Activated T-helper 1 cell treated with anti-CD3 and anti-CD28 coated beads, Interleukin-12 subunit alpha, Interleukin-12 subunit beta, Interleukin-2, Interleukin-4 antibody, amounts not matched to agents 30 ng/mL and 10 ng/mL and 1 ng/mL, durations not matched to agents 14 hours and 24 hours and 36 hours (primary cell): ENCODE data around the gene FNBP1L. TPM values are rescaled to one million over a fixed set of nuclear protein-coding genes. Genes with fewer than 3 reads are reported as not detected.

Experiments used
- DNase-seq: peaks from one replicate; pipeline ENCODE4 v3.0.0; 2021; ENCODE audit warnings: low spot score
- H3K27ac Mint-ChIP-seq: one replicate; pipeline ENCODE4 v1.8.0; 2021; ENCODE audit warnings: mild to moderate bottlenecking, mixed read lengths
- H3K27me3 Mint-ChIP-seq: one replicate; pipeline ENCODE4 v1.8.0; 2022; ENCODE audit warnings: mild to moderate bottlenecking, moderate library complexity, mixed read lengths; ENCODE audit not compliant: insufficient read depth
- H3K36me3 Mint-ChIP-seq: one replicate; pipeline ENCODE4 v1.8.0; 2021; ENCODE audit warnings: low read depth, mixed read lengths
- H3K4me1 Mint-ChIP-seq: one replicate; pipeline ENCODE4 v1.8.0; 2021; ENCODE audit warnings: low read depth, mixed read lengths
- H3K4me3 Mint-ChIP-seq: one replicate; pipeline ENCODE4 v1.8.0; 2021; ENCODE audit warnings: mild to moderate bottlenecking, moderate library complexity, mixed read lengths
- H3K9me3 Mint-ChIP-seq: one replicate; pipeline ENCODE4 v1.8.0; 2021; ENCODE audit warnings: mixed read lengths
- intact Hi-C: fragments of 100-400 bp; cut with micrococcal nuclease; formaldehyde crosslinking; loops from one replicate; pipeline ENCODE4 v1.15.1; 2024
- total RNA-seq: library from RNA; stranded (reverse); gene quantifications from 2 replicates; pipeline ENCODE4 v1.2.3, GENCODE V29; 2022

Gene FNBP1L
- total RNA-seq, 1 donor from 2014 or later, result 0.16 TPM

DNA sequence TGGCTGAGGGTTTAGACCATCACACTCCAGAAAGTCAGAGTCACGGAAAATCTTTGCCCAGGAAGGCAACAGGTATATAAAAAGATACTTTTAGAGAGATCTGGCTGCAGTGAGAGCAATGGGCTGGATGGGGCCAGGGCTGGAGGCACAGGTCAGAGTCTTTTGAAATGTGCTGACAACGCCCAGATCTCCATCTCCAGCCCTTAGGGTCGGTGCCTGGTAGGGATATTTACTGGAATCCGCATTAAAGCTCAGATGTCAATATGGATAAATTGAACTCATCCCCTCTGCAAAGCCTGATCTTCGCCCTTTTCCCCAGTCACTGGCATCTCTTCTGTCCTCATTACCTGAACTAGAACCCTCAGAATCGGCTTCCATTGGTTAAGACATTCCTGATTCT lies 151.6 kb downstream of the FNBP1L start:
- H3K36me3 Mint-ChIP-seq, result no peaks in the 10 kb centered on the region
- H3K4me1 Mint-ChIP-seq, result no peaks in the 10 kb centered on the region
- no peak overlapping the region for H3K27ac Mint-ChIP-seq
- H3K4me3 Mint-ChIP-seq, result no peak overlapping the region
- H3K9me3 Mint-ChIP-seq, result no peaks in the 10 kb centered on the region
- intact Hi-C loops, result no loop called here
- peaks cover 20% of the 10 kb centered on the region for H3K27me3 Mint-ChIP-seq
- no peak for DNase-seq

DNA sequence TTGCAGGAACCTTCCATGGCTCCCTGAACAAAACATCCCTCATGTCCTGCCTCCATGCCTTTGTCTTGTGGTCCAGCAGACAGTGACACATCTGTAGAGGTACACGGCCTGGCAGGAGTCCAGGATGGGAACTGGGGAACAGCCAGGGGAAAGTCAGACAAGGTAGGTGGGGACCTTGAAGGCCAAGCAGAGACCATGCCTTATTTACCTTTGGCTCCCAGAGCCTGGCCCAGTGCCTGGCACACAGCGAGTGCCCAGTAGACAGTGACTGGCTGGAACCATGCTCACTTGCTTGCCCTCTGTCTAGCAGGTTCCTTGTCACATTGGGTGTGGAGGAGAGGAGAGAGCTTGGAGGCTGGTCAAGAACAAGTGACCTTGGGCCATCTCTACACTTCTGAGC lies 152.7 kb downstream of the FNBP1L start:
- Mint-ChIP-seq H3K27me3 (peaks cover 22% of the 10 kb centered on the region), H3K36me3 (no peaks in the 10 kb centered on the region), H3K27ac (no peak overlapping the region), H3K4me3 (no peak overlapping the region), H3K4me1 (no peaks in the 10 kb centered on the region), H3K9me3 (no peaks in the 10 kb centered on the region)
- DNase-seq, result no peak
- intact Hi-C loops, result no loop called here

DNA sequence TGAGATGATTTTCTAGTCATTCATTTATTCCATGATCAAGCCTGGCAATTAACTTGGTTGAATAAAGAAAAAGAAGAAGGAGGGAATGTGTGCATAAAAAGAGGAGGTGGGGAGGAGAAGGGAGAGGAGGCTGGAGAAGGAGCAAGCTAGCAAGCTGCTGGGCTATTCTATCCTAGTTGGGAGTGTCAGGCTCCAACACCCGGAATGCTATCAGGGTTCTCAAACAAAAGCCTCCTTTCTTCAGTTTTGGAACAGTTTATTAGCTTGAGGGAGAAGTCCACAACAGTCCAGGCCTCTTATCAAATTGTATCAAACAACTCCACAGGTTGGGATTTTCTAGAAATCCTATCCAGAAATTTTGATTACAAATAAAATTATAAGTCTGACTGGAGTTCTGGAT lies 153.8 kb downstream of the FNBP1L start:
- Mint-ChIP-seq H3K27me3 (peaks cover 23% of the 10 kb centered on the region), H3K9me3 (no peaks in the 10 kb centered on the region), H3K4me1 (peaks cover 6% of the 10 kb centered on the region), H3K4me3 (no peak overlapping the region), H3K27ac (no peak overlapping the region), H3K36me3 (no peaks in the 10 kb centered on the region)
- intact Hi-C loops, result no loop called here
- DNase-seq, result no peak

DNA sequence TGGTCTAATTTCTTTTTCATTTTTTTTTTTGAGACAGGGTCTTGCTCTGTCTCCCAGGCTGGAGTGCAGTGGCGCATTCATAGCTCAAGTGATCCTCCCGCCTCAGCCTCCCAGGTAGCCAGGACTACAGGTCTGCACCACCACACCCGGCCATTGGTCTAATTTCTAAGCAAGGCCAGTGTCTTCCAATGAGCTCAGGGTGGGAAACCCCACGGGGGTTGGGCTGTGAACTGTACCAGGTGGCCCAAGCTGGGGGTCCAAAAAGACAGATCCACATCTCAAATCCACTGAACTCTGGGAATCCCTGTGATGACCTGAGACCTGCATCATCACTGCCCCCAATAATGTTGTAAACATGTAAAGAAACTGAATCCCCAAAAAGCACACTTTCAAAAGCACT lies 154.2 kb downstream of the FNBP1L start:
- Mint-ChIP-seq H3K4me3 (no peak overlapping the region), H3K4me1 (peaks cover 6% of the 10 kb centered on the region), H3K27ac (no peak overlapping the region), H3K27me3 (peaks cover 23% of the 10 kb centered on the region), H3K9me3 (no peaks in the 10 kb centered on the region), H3K36me3 (no peaks in the 10 kb centered on the region)
- intact Hi-C loops, result no loop called here
- DNase-seq, result no peak

DNA sequence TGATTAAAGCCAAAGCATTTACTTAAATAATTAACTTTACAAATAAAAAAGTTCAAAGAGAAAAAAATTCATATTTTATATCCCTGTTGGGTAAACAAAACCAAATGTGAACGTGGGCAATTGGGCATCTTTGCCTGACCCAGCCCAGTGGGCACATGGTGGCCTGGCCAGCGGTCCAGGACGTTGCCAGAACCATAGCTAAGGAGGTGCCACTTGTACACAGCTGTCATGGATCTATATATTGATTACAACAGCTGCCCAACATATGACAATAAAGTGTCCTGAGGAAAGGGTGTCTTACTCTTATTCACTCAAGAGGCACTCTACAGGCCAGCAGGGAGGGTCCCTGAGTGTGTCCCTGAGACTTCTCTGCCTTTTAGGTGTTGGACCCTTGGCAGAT lies 155.2 kb downstream of the FNBP1L start:
- H3K27me3 Mint-ChIP-seq, result peaks cover 22% of the 10 kb centered on the region
- H3K36me3 Mint-ChIP-seq, result no peaks in the 10 kb centered on the region
- no peak overlapping the region for H3K27ac Mint-ChIP-seq
- intact Hi-C loops, result no loop called here
- H3K9me3 Mint-ChIP-seq, result no peaks in the 10 kb centered on the region
- DNase-seq, result no peak
- H3K4me3 Mint-ChIP-seq, result no peak overlapping the region
- peaks cover 15% of the 10 kb centered on the region for H3K4me1 Mint-ChIP-seq

DNA sequence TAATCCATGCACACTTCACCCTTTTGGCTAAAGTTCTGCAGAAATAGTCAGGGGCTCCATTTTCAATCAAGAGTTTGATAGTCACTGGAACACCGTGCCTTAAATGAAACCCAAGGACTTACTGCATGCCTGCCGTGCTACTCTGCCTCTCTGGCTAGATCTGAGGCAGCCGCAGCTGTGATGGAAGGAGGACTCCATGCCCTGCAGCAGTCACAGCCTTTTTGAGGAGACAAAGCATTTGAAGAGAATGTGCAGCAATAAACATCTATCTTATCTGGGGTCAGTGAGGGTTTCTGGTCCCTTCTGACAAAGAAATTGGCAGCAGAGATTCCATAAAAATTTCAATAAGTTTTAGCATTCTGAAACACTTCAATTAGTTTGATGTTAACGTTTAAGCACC lies 155.7 kb downstream of the FNBP1L start:
- Mint-ChIP-seq H3K27ac (no peak overlapping the region), H3K27me3 (peaks cover 22% of the 10 kb centered on the region), H3K9me3 (no peaks in the 10 kb centered on the region), H3K36me3 (no peaks in the 10 kb centered on the region), H3K4me1 (peaks cover 20% of the 10 kb centered on the region), H3K4me3 (no peak overlapping the region)
- intact Hi-C loops, result no loop called here
- DNase-seq, result no peak

Other genes starting within 250 kb of the FNBP1L start
- 101 and 106 TPM in 2 replicates for gene DR1, start 102.2 kb upstream of the FNBP1L start, total RNA-seq
- 0.29 and 1.1 TPM in 2 replicates for gene BCAR3, start 233.7 kb downstream of the FNBP1L start, total RNA-seq